ENCODE data around the gene COL1A1. TPM values are rescaled to one million over a fixed set of nuclear protein-coding genes. Genes with fewer than 3 reads are reported as not detected.

COL1A1 gene
- total and polyA plus RNA-seq, 2 experiments from 2014 or later = 6,472 to 15,283 TPM

GRCh38 chr17:50192618-50193291 lies 8.7 kb downstream of the COL1A1 start:
- Histone ChIP-seq H2AFZ (no peak overlapping the region), H3K27ac (peak overlapping the region; percentile 100), H3K4me1 (ENCODE audit: insufficient read depth) (peaks cover 74% of the 10 kb centered on the region), H4K20me1 (ENCODE audit: insufficient read depth) (no peaks in the 10 kb centered on the region), H3K9ac (peak overlapping the region; percentile 100), H3K27me3 (replicated peaks; ENCODE audit: insufficient read depth) (no peaks in the 10 kb centered on the region), H3F3A (ENCODE audit: insufficient read depth) (peaks cover 93% of the 10 kb centered on the region), H3K36me3 (ENCODE audit: low read depth) (peaks cover 74% of the 10 kb centered on the region), H3K4me2 (ENCODE audit: unreplicated experiment) (peak overlapping the region; percentile 54), H3K9me2 (ENCODE audit: insufficient read depth) (no peaks in the 10 kb centered on the region), H3K79me2 (ENCODE audit: insufficient read depth) (peaks cover 64% of the 10 kb centered on the region), H3K9me3 (ENCODE audit: low read depth) (no peaks in the 10 kb centered on the region), H3K4me3 (peak overlapping the region; percentile 99)
- peak; percentile 55 for DNase-seq
- in situ Hi-C loops (cut with MboI) = no loop called here
- TF ChIP-seq EZH2 (IDR thresholded peaks at IDR 0.05; ENCODE audit: insufficient read depth, poor library complexity, severe bottlenecking) = no peak
- TF ChIP-seq EZH2phosphoT487 (IDR thresholded peaks at IDR 0.05; ENCODE audit: insufficient read depth, low read depth) = no peak
- WGBS, 2 experiments (ENCODE audit: low coverage in 1 of 2, low lambda C conversion rate in 2 of 2, missing lambda C conversion rate in 2 of 2) = 27 to 29% methylated on average over 16 of the region's 16 CpGs

DNA sequence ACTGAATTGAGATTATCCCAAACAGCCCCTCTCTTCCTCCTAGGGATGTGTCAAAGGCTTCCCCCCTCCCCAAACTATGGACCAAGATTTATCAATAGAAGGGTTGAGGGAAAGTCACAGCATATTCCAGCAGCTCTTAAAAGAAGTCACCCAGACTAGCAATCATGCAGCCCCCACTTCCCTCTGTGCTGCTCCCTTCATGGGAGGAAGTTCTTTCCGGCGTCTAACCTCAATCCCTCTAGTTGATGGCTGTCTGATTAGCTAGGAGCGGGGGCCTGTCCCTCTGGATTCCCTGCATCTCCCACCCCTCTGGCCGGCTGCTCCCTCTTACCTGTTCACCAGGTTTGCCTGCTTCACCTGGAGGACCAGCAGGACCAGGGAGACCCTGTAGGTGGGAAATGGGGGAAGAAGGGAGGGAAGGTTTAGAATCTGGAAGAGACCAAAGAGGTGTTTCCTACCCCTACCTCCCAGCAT lies 9.2 kb downstream of the COL1A1 start:
- Histone ChIP-seq H3K4me1 (ENCODE audit: insufficient read depth) (peaks cover 68% of the 10 kb centered on the region), H3F3A (ENCODE audit: insufficient read depth) (peaks cover 93% of the 10 kb centered on the region), H3K9ac (peak overlapping the region; percentile 100), H3K4me2 (ENCODE audit: unreplicated experiment) (peak overlapping the region; percentile 54), H3K9me3 (ENCODE audit: low read depth) (no peaks in the 10 kb centered on the region), H3K27me3 (replicated peaks; ENCODE audit: insufficient read depth) (no peaks in the 10 kb centered on the region), H2AFZ (no peak overlapping the region), H3K4me3 (peak overlapping the region; percentile 99), H3K27ac (peak overlapping the region; percentile 100), H3K79me2 (ENCODE audit: insufficient read depth) (peaks cover 58% of the 10 kb centered on the region), H4K20me1 (ENCODE audit: insufficient read depth) (no peaks in the 10 kb centered on the region), H3K36me3 (ENCODE audit: low read depth) (peaks cover 74% of the 10 kb centered on the region), H3K9me2 (ENCODE audit: insufficient read depth) (no peaks in the 10 kb centered on the region)
- TF ChIP-seq EZH2 (IDR thresholded peaks at IDR 0.05; ENCODE audit: insufficient read depth, poor library complexity, severe bottlenecking) (no peak), EZH2phosphoT487 (IDR thresholded peaks at IDR 0.05; ENCODE audit: insufficient read depth, low read depth) (no peak)
- 23 to 26% methylated on average over 4 of the region's 4 CpGs for WGBS, 2 experiments (ENCODE audit: low coverage in 1 of 2, low lambda C conversion rate in 2 of 2, missing lambda C conversion rate in 2 of 2)
- in situ Hi-C loops (cut with MboI) = no loop called here
- peak; percentile 59 for DNase-seq

DNA sequence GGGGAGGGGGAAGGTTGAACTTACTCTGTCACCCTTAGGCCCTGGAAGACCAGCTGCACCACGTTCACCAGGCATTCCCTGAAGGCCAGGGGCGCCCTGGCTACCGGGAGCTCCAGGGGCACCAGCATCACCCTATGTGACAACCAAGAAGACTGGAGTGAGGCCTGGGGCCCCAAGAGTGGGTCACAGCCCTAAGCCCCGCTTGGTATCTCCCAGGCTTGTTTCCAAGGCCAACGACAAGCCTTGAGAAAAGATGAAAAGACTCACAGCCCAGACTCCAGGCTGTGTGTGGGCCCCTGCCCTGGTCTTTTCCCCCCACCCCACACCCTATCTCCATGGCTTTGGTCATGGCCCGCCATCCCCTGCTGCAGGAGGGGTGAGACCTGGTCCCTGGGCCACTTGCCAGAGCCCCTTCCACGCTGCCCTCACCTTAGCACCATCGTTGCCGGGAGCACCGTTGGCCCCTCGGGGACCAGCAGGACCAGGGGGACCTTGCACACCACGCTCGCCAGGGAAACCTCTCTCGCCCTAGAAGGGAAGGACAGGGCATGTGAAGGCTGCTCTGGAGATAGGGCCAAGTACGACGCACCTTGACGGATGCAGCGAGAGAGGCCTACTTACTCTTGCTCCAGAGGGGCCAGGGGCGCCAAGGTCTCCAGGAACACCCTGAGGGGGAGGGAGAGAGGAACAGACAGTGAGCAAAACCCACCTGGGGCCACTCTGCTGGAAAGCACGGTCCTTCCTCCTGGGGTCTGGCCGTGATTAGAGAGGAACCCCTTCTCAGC lies 9.9 kb downstream of the COL1A1 start:
- in situ Hi-C loops (cut with MboI) = no loop called here
- Histone ChIP-seq H3K9me3 (ENCODE audit: low read depth) (no peaks in the 10 kb centered on the region), H3K4me1 (ENCODE audit: insufficient read depth) (peaks cover 62% of the 10 kb centered on the region), H3K27me3 (replicated peaks; ENCODE audit: insufficient read depth) (no peaks in the 10 kb centered on the region), H3K4me2 (ENCODE audit: unreplicated experiment) (peak overlapping the region; percentile 54), H3F3A (ENCODE audit: insufficient read depth) (peaks cover 92% of the 10 kb centered on the region), H4K20me1 (ENCODE audit: insufficient read depth) (no peaks in the 10 kb centered on the region), H3K4me3 (peak overlapping the region; percentile 99), H3K79me2 (ENCODE audit: insufficient read depth) (peaks cover 52% of the 10 kb centered on the region), H3K27ac (peak overlapping the region; percentile 100), H3K9me2 (ENCODE audit: insufficient read depth) (no peaks in the 10 kb centered on the region), H3K9ac (peak overlapping the region; percentile 100), H3K36me3 (ENCODE audit: low read depth) (peaks cover 69% of the 10 kb centered on the region), H2AFZ (no peak overlapping the region)
- TF ChIP-seq EZH2 (IDR thresholded peaks at IDR 0.05; ENCODE audit: insufficient read depth, poor library complexity, severe bottlenecking) (no peak), EZH2phosphoT487 (IDR thresholded peaks at IDR 0.05; ENCODE audit: insufficient read depth, low read depth) (no peak)
- whole genome bisulfite sequencing, 2 experiments (ENCODE audit: low coverage in 1 of 2, low lambda C conversion rate in 2 of 2, missing lambda C conversion rate in 2 of 2) = 19 to 21% methylated on average over 20 to 21 of the region's 21 CpGs
- peak; percentile 55 for DNase-seq

- peak; percentile 71 for DNase-seq
- H3K4me3 ChIP-seq = no peak overlapping the region; the same call in 1 of the 2 replicates
- WGBS, 2 experiments (ENCODE audit: low coverage in 1 of 2, low lambda C conversion rate in 2 of 2, missing lambda C conversion rate in 2 of 2) = 29 to 31% methylated on average over 7 to 8 of the region's 8 CpGs
Measured at GRCh38 chr17:50190603-50191358, 10.7 kb downstream of the COL1A1 start.

More at GRCh38 chr17:50190603-50191358, 10.7 kb downstream of the COL1A1 start:
- TF ChIP-seq EZH2 (IDR thresholded peaks at IDR 0.05; ENCODE audit: insufficient read depth, poor library complexity, severe bottlenecking) = no peak
- TF ChIP-seq EZH2phosphoT487 (IDR thresholded peaks at IDR 0.05; ENCODE audit: insufficient read depth, low read depth) = no peak
- Histone ChIP-seq H3K4me1 (ENCODE audit: insufficient read depth) (peaks cover 54% of the 10 kb centered on the region), H3K36me3 (ENCODE audit: low read depth) (peaks cover 61% of the 10 kb centered on the region), H3F3A (ENCODE audit: insufficient read depth) (peaks cover 92% of the 10 kb centered on the region), H3K9me2 (ENCODE audit: insufficient read depth) (no peaks in the 10 kb centered on the region), H3K9me3 (ENCODE audit: low read depth) (no peaks in the 10 kb centered on the region), H3K9ac (peak overlapping the region; percentile 100), H2AFZ (no peak overlapping the region), H3K79me2 (ENCODE audit: insufficient read depth) (peaks cover 44% of the 10 kb centered on the region), H3K27me3 (replicated peaks; ENCODE audit: insufficient read depth) (no peaks in the 10 kb centered on the region), H3K4me2 (ENCODE audit: unreplicated experiment) (peak overlapping the region; percentile 7), H4K20me1 (ENCODE audit: insufficient read depth) (no peaks in the 10 kb centered on the region), H3K27ac (peak overlapping the region; percentile 100)
- in situ Hi-C loops (cut with MboI) = no loop called here
